ENCODE results near the gene FERMT2. TPM values are rescaled to one million over a fixed set of nuclear protein-coding genes. Genes with fewer than 3 reads are reported as not detected.

The FERMT2 gene
- polyA plus RNA-seq, 4 donors: 0.89 to 18.9 (median 11.5) TPM

Other genes starting within 250 kb of the FERMT2 start
- gene PSMC6, start 243.8 kb downstream of the FERMT2 start, polyA plus RNA-seq: 100 to 1,000 TPM in 1 of 4 donors, 10 to 100 TPM in 3; 63.8 to 119 (median 87.7) TPM
- 10 to 100 TPM in 1 of 4 donors, 1 to 10 TPM in 3; 4.9 to 11.0 (median 6.1) TPM for gene STYX, start 220.9 kb downstream of the FERMT2 start, polyA plus RNA-seq
- 10 to 100 TPM; 13.5 to 43.4 (median 21.6) TPM for gene GNPNAT1, start 159.4 kb downstream of the FERMT2 start, polyA plus RNA-seq
- gene DDHD1, start 202.3 kb upstream of the FERMT2 start, polyA plus RNA-seq: 1 to 10 TPM in 2 of 4 donors, under 1 TPM in 2; 0.54 to 9.4 (median 1.6) TPM